Measurements from ENCODE around the gene PHACTR3.

PHACTR3 gene

GRCh38 chr20:59676126-59676850 is 71.9 kb downstream of the PHACTR3 start:
- in situ Hi-C loops (cut with HindIII; ENCODE audit: low pct_ligation_motif_present, low pct_unique_long_range_greater_than_20kb, low sequenced_read_pairs) = no loop called here
- no peak for DNase-seq

GRCh38 chr20:59676851-59677182 is 72.5 kb downstream of the PHACTR3 start:
- in situ Hi-C loops (cut with HindIII; ENCODE audit: low pct_ligation_motif_present, low pct_unique_long_range_greater_than_20kb, low sequenced_read_pairs) = no loop called here

GRCh38 chr20:59677586-59677985 is 73.2 kb downstream of the PHACTR3 start:
- DNase-seq = no peak
- in situ Hi-C loops (cut with HindIII; ENCODE audit: low pct_ligation_motif_present, low pct_unique_long_range_greater_than_20kb, low sequenced_read_pairs) = no loop called here

More at GRCh38 chr20:59676851-59677182, 72.5 kb downstream of the PHACTR3 start:
- DNase-seq = no peak

GRCh38 chr20:59678288-59678687 is 73.9 kb downstream of the PHACTR3 start:
- DNase-seq = no peak
- in situ Hi-C loops (cut with HindIII; ENCODE audit: low pct_ligation_motif_present, low pct_unique_long_range_greater_than_20kb, low sequenced_read_pairs) = no loop called here

DNA sequence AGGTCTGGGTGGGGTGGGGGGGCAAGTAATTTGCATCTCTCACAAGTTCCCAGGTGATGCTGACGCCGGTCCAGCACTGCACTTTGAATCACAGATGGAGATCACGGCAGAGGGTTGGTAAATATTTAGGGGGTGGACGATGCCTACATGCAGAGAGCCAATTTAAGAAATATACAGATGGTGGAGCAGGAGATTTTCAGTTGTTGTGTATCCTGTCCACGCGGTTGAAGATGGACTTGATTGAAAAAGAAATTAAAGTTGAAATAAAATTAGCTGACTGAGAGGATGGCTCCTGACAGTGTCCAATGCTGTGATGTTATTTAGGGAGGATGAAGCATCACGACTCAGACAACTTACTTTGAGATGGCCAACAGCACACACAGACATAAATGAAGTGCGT is 74.6 kb downstream of the PHACTR3 start:
- no peak for DNase-seq
- in situ Hi-C loops (cut with HindIII; ENCODE audit: low pct_ligation_motif_present, low pct_unique_long_range_greater_than_20kb, low sequenced_read_pairs) = no loop called here

DNA sequence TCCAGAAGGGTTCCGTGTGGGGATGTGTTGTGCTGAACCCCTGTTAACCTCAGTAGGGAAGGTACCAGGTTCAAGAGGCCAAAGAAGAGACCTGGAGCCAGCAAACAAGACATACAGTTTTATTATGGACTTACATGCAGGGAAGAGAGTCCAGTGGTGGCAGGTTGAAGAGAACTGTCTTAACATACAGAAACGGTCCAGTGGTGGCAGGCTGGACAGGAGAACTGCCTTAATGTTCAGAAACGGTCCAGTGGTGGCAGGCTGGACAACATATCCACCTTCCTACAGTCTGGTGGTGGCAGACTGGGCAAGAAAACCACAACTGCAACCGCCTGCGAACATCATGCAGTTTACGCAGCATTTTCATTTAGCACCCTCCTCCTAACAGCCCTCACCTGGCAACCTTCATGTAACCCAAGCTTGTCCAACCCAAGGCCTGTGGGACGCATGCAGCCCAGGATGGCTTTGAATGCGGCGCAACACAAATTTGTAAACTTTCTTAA is 75.9 kb downstream of the PHACTR3 start:
- in situ Hi-C loops (cut with HindIII; ENCODE audit: low pct_ligation_motif_present, low pct_unique_long_range_greater_than_20kb, low sequenced_read_pairs) = no loop called here

DNA sequence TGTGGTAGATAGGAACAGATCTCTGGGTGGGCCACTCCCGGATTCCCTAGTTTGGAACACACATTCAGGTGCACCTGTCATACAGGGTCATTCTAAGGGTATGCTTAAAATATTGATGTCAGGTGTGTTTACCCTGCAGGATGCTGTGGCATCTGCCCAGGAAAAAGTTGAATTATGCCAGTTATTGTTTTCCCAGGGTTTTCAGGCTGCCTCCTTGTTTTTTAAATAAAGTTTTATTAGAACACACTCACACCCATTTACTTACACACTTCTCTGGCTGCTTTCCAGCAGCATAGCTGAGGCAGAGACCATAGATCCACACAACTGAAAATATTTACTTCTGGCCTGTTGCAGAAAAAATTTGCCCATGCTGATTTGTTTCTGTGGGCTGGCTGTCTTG is 76.5 kb downstream of the PHACTR3 start:
- in situ Hi-C loops (cut with HindIII; ENCODE audit: low pct_ligation_motif_present, low pct_unique_long_range_greater_than_20kb, low sequenced_read_pairs) = no loop called here
- no peak for DNase-seq

More for the DNA sequence above, 75.9 kb downstream of the PHACTR3 start:
- no peak for DNase-seq

GRCh38 chr20:59682603-59683002 is 78.3 kb downstream of the PHACTR3 start:
- in situ Hi-C loops (cut with HindIII; ENCODE audit: low pct_ligation_motif_present, low pct_unique_long_range_greater_than_20kb, low sequenced_read_pairs) = no loop called here
- DNase-seq = no peak

DNA sequence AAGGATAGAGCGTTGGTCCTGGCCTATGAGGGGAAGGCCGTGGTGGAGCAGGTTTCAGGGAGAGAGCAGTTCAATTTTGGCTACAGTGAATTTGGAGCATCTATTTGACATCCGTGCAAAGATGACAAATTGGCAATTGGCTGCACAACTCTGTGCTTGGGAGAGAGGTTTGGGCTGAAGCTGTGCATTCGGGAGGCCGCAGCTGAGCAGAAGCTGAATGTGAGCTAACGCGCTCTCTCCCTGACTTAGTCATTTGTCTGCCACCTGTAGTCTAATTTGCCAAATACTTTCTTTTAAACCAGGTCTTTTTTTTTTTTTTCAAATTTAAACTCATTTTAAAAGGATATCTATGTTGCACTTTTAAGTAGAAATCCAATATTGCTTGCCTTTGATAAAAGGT is 78.8 kb downstream of the PHACTR3 start:
- in situ Hi-C loops (cut with HindIII; ENCODE audit: low pct_ligation_motif_present, low pct_unique_long_range_greater_than_20kb, low sequenced_read_pairs) = no loop called here
- DNase-seq = no peak

DNA sequence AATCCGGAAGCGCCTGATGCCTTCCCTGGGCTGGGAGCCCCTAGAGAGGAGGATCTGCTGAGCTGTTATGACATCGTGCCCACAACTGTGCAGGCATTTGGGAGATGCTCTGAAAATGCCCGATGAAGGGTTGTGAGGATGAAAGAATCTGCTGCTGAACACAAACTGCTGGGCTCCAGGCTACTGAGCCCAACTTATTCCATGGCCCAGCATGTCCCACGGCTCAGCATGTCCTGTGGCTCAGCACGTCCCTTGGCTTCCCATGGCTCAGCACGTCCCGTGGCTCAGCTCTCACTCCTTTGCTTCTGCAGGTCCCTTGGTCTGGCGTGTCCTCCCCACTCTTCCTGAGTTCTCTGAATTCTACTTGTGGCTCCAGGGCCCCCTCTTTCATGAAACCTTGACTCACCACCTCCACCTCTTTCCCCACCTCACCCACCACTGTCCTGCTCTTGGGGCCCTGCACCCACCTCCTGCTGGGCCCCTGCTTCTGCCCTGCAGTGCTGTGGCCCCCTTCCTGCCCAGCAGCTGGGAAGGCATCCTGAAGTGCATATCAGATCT is 80.4 kb downstream of the PHACTR3 start:
- in situ Hi-C loops (cut with HindIII; ENCODE audit: low pct_ligation_motif_present, low pct_unique_long_range_greater_than_20kb, low sequenced_read_pairs) = no loop called here
- DNase-seq = no peak

DNA sequence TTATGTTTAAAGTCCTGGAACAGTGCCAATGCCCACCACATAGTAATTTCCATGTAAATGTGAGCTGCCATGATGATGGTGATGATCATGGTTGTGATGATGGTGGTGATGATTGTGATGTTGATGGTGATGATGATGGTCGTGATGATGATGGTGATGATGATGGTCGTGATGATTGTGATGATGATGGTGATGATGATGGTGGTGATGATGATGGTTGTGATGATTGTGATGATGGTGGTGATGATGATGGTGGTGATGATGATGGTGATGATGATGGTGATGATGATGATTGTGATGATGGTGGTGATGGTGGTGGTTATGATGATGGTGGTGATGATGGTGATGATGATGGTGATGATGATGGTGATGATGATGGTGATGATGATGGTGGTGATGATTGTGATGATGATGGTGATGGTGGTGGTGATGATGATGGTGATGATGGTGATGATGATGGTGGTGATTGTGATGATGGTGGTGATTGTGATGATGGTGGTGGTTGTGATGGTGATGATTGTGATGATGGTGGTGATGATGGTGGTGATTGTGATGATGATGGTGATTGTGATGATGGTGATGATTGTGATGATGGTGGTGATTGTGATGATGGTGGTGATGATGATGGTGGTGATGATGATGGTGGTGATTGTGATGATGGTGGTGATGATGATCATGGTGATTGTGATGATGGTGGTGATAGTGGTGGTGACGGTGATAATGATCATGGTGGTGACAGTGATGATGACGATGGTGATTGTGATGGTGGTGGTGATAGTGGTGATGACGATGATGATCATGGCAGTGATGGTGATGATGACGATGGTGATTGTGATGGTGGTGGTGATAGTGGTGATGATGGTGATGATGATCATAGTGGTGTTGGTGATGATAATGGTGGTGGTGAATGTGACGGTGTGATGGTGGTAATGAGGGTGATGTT is 82.3 kb downstream of the PHACTR3 start:
- in situ Hi-C loops (cut with HindIII; ENCODE audit: low pct_ligation_motif_present, low pct_unique_long_range_greater_than_20kb, low sequenced_read_pairs) = no loop called here
- no peak for DNase-seq

DNA sequence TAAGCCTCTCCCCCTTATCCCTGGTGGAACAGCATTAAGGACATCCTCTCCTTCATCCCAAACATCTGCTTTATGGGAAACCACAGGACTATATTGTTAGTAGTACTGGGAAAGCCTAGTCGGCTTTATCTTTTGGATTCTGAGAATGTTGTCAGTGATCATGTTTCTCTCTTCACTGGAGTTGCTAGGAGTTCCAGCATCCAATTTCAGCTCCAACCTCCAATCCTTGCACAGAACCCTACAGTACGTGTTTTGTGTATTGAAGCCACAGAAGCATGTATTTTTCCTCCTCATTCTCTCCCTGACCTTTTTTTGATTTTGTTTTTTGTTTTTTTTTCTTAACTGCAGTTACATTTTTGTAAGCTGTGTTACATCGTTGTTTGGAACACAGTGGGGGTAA is 84.0 kb downstream of the PHACTR3 start:
- in situ Hi-C loops (cut with HindIII; ENCODE audit: low pct_ligation_motif_present, low pct_unique_long_range_greater_than_20kb, low sequenced_read_pairs) = no loop called here
- DNase-seq = no peak

DNA sequence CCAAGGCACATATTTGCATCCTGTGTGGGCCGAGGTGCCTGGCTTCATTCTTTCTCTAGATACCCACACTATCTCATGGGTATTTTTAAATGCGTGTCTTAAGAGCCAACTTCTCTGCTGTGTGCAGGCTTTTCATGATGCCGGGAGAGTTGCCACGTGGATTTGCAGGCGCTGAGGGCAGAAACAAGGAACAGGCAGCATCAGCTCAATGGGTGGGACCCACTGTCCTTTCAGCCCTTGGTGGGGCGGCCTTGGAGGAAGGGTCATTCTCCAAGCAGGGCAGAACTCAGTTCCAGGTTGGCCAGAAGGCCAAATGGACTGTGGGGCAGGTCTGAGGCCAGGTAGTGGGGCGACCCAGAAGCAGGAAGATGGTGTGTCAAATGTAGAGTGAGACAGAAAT is 84.7 kb downstream of the PHACTR3 start:
- in situ Hi-C loops (cut with HindIII; ENCODE audit: low pct_ligation_motif_present, low pct_unique_long_range_greater_than_20kb, low sequenced_read_pairs) = no loop called here
- DNase-seq = no peak

DNA sequence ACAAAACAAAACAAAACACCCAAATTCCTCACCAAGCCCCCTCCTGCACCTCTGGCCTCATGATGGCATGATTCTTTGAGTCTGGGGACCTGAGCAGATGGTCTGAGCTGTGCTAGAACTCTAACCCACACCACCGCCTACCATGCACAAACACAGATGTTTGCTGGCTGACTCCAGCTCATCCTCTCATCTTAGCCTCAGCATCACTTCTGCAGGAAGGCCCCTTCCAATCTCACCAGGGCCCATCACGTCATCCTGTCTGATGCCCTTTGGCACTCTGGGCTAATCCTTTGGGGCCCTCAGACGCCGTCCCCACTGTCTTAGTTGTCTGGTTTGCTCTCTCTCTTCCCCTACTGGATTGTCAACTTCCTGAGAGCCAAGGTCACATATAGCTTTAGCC is 85.8 kb downstream of the PHACTR3 start:
- in situ Hi-C loops (cut with HindIII; ENCODE audit: low pct_ligation_motif_present, low pct_unique_long_range_greater_than_20kb, low sequenced_read_pairs) = no loop called here
- no peak for DNase-seq

DNA sequence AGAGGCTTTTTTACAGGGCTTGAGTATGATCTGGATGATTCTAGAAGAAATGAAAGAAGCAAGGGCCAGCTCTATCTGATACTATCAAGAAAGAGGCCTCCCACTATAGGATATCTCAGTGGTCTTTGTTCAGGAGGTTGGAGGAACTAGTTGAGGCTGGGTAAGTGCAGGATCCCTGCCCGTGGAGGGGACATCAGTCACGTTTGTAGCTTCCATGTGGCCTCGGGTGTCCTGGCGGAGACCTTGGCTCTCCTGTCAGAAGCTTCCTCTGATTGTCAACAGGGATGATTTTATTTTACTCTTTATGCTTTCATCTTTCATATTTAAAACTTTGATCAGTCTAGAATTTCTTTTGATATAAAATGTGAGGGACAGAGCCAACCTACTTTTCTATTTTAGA is 86.6 kb downstream of the PHACTR3 start:
- in situ Hi-C loops (cut with HindIII; ENCODE audit: low pct_ligation_motif_present, low pct_unique_long_range_greater_than_20kb, low sequenced_read_pairs) = no loop called here
- DNase-seq = no peak

- DNase-seq = no peak
- in situ Hi-C loops (cut with HindIII; ENCODE audit: low pct_ligation_motif_present, low pct_unique_long_range_greater_than_20kb, low sequenced_read_pairs) = no loop called here
Observed at GRCh38 chr20:59692139-59692538, 87.8 kb downstream of the PHACTR3 start.

- DNase-seq = no peak
- in situ Hi-C loops (cut with HindIII; ENCODE audit: low pct_ligation_motif_present, low pct_unique_long_range_greater_than_20kb, low sequenced_read_pairs) = no loop called here
Observed at GRCh38 chr20:59693587-59693986, 89.2 kb downstream of the PHACTR3 start.

- in situ Hi-C loops (cut with HindIII; ENCODE audit: low pct_ligation_motif_present, low pct_unique_long_range_greater_than_20kb, low sequenced_read_pairs) = no loop called here
- no peak for DNase-seq
Observed at GRCh38 chr20:59696476-59696875, 92.1 kb downstream of the PHACTR3 start.

DNA sequence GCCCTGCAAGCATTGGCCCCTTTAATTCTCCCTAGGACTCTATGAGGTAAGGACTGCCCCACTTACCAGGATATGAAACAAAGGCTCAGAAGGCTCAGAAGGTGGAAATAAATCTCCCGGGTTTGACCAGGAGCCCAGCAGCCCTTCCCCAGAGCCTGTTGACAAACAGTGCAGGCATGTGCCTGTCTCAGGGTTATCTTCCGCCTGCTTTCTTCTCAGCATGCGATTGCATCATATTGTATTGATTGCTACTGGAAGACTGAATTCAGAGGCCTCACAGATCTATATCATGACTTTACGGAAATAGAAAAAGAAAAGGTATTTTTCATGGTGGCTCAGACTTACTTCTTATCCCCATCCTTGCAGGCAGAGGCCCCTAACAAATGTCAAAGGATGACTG is 92.7 kb downstream of the PHACTR3 start:
- in situ Hi-C loops (cut with HindIII; ENCODE audit: low pct_ligation_motif_present, low pct_unique_long_range_greater_than_20kb, low sequenced_read_pairs) = no loop called here
- DNase-seq = no peak

Measured in ACHN (cell line).